GM12875 (cell line): ENCODE data around the gene TRMO.

Experiments
- H3K4me3 ChIP-seq: one replicate; pipeline ENCODE4 v1.5.1; 2011; ENCODE audit warnings: low read depth, low read length, control low read depth
- TF ChIP-seq, protein P1 (sequence below): IDR thresholded peaks from 2 replicates; pipeline ENCODE4 v1.5.1; 2011; ENCODE audit warnings: low read depth, mild to moderate bottlenecking, control low read depth, inconsistent platforms, low read length, moderate library complexity, borderline replicate concordance; ENCODE audit not compliant: insufficient read depth

TRMO gene

DNA sequence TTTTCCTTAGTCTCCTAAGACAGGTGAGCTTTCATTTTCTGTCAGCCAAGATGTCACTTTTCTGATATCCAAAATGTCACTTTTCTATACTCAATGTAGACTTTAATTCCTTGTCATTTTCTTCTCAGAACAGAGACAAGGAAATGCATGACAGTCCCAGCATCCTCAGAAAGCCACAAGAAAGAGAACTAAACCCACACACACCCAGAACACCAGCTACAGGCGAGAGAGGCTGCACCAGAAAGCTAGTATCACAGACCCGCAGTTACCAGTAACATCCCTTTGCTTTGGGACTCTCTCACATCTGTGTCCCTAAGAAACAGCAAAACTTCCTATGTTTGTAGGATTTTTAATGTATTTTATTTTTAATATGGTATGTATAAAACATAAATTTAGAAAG, 17.1 kb downstream of the TRMO start:
- no peak overlapping the region for H3K4me3 ChIP-seq
- TF ChIP-seq, protein P1, sequence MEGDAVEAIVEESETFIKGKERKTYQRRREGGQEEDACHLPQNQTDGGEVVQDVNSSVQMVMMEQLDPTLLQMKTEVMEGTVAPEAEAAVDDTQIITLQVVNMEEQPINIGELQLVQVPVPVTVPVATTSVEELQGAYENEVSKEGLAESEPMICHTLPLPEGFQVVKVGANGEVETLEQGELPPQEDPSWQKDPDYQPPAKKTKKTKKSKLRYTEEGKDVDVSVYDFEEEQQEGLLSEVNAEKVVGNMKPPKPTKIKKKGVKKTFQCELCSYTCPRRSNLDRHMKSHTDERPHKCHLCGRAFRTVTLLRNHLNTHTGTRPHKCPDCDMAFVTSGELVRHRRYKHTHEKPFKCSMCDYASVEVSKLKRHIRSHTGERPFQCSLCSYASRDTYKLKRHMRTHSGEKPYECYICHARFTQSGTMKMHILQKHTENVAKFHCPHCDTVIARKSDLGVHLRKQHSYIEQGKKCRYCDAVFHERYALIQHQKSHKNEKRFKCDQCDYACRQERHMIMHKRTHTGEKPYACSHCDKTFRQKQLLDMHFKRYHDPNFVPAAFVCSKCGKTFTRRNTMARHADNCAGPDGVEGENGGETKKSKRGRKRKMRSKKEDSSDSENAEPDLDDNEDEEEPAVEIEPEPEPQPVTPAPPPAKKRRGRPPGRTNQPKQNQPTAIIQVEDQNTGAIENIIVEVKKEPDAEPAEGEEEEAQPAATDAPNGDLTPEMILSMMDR: no peak

DNA sequence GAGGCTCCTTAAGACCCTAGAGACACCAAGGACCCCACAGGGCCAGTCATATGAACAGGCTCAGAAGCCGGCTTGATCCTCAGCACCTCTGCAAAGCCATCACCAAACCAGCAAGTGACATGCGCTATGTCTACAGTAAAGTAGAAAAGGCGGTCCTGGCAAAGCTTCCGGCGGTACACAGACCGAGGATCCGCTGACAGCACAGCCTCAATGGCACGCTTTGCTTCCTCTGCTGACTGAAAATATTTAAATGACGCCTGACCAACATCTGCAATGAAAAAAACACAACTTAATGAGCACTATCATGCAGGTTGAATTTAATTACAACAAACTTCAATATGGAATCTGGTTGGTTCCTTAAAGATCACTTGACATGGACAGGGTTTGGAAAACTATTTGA, 17.6 kb downstream of the TRMO start:
- no peak overlapping the region for H3K4me3 ChIP-seq
- TF ChIP-seq, protein P1: no peak

GRCh38 chr9:97903177-97903576, 19.1 kb downstream of the TRMO start:
- TF ChIP-seq, protein P1: no peak

GRCh38 chr9:97900738-97901565, 21.3 kb downstream of the TRMO start:
- H3K4me3 ChIP-seq: no peak overlapping the region
- TF ChIP-seq, protein P1: peak; percentile 72

More at GRCh38 chr9:97903177-97903576, 19.1 kb downstream of the TRMO start:
- no peak overlapping the region for H3K4me3 ChIP-seq

DNA sequence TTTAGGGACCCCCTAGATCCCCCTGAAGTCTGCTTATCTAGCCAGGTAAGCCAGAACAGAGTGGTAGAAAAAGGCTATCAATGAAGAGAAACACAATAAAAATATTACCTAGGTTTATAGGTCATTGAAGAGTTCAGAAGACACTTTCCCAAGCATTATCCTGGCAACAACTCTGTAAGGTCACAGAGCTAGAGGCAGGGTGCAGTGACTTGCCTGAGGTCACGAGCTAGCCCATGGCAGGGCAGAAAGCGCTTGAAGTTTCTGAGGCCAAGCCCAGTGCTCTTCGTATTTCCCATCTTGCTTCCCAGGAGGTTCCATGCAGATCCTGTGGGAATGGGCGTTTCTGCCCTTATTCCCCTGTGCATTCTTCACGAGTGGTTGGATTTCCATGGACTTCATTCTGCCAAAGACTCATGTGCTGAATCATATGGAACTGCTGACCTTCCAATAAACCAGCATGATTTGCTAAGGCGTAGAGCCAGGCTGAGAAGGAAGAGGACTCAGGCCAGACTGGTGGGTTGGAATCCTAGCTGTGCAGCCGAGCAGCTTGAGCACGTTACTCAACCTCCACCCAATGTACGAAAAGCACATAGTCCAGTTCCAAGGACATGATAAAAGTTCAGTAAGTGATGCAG, 22.1 kb downstream of the TRMO start:
- TF ChIP-seq, protein P1: no peak
- no peak overlapping the region for H3K4me3 ChIP-seq

- no peak overlapping the region for H3K4me3 ChIP-seq
- TF ChIP-seq, protein P1: peak; percentile 16; the same call in 1 of the 2 replicates
Observed at GRCh38 chr9:97895695-97896332, 26.5 kb downstream of the TRMO start.
